Stomach (tissue), 4 donors: ENCODE measurements around the gene BRF1.

ENCODE experiments used
- EP300 ChIP-seq: sonication (generic); formaldehyde crosslinking; IDR thresholded peaks from one replicate; pipeline ENCODE4 v1.6.1; 2017; ENCODE audit warnings: antibody characterized with exemption
- POLR2A ChIP-seq, 4 donors: fragments of 450-650 bp; IDR thresholded peaks; one replicate each; pipeline ENCODE4 v1.6.1; 2016; ENCODE audit warnings: antibody characterized with exemption in 4 of 4, control low read depth in 2 of 4, mild to moderate bottlenecking in 1 of 4, moderate library complexity in 1 of 4
- POLR2AphosphoS5 ChIP-seq, 3 donors: sonication (generic); formaldehyde crosslinking; IDR thresholded peaks; one replicate each; pipeline ENCODE4 v1.6.1; 2016; ENCODE audit warnings: antibody characterized with exemption in 3 of 3
- TF ChIP-seq, protein P1 (sequence below), 7 experiments: fragments of 450-650 bp in 4 of 7; fragments of 200-600 bp in 3 of 7; sonication (generic) in 3 of 7; IDR thresholded peaks; one replicate each; pipeline ENCODE4 v1.5.1; 2016 to 2019; ENCODE audit warnings: antibody characterized with exemption in 7 of 7, control low read depth in 2 of 7, mild to moderate bottlenecking in 1 of 7

- no peak for TF ChIP-seq POLR2A (IDR thresholded peaks at IDR 0.05)
- TF ChIP-seq, protein P1, sequence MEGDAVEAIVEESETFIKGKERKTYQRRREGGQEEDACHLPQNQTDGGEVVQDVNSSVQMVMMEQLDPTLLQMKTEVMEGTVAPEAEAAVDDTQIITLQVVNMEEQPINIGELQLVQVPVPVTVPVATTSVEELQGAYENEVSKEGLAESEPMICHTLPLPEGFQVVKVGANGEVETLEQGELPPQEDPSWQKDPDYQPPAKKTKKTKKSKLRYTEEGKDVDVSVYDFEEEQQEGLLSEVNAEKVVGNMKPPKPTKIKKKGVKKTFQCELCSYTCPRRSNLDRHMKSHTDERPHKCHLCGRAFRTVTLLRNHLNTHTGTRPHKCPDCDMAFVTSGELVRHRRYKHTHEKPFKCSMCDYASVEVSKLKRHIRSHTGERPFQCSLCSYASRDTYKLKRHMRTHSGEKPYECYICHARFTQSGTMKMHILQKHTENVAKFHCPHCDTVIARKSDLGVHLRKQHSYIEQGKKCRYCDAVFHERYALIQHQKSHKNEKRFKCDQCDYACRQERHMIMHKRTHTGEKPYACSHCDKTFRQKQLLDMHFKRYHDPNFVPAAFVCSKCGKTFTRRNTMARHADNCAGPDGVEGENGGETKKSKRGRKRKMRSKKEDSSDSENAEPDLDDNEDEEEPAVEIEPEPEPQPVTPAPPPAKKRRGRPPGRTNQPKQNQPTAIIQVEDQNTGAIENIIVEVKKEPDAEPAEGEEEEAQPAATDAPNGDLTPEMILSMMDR (IDR thresholded peaks at IDR 0.05): no peak
- no peak for TF ChIP-seq EP300
- no peak for TF ChIP-seq POLR2AphosphoS5 (IDR thresholded peaks at IDR 0.05)
Measured at GRCh38 chr14:105203701-105204100, 97.1 kb downstream of the BRF1 start.
